ENCODE data around the gene AIRE.

AIRE gene

GRCh38 chr21:44319407-44320065 is 33.9 kb downstream of the AIRE start:
- no peak for DNase-seq (ENCODE audit: low spot score)
- TF ChIP-seq, protein P1, sequence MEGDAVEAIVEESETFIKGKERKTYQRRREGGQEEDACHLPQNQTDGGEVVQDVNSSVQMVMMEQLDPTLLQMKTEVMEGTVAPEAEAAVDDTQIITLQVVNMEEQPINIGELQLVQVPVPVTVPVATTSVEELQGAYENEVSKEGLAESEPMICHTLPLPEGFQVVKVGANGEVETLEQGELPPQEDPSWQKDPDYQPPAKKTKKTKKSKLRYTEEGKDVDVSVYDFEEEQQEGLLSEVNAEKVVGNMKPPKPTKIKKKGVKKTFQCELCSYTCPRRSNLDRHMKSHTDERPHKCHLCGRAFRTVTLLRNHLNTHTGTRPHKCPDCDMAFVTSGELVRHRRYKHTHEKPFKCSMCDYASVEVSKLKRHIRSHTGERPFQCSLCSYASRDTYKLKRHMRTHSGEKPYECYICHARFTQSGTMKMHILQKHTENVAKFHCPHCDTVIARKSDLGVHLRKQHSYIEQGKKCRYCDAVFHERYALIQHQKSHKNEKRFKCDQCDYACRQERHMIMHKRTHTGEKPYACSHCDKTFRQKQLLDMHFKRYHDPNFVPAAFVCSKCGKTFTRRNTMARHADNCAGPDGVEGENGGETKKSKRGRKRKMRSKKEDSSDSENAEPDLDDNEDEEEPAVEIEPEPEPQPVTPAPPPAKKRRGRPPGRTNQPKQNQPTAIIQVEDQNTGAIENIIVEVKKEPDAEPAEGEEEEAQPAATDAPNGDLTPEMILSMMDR (IDR thresholded peaks at IDR 0.05; ENCODE audit: extremely low read depth, missing control alignments): no peak

DNA sequence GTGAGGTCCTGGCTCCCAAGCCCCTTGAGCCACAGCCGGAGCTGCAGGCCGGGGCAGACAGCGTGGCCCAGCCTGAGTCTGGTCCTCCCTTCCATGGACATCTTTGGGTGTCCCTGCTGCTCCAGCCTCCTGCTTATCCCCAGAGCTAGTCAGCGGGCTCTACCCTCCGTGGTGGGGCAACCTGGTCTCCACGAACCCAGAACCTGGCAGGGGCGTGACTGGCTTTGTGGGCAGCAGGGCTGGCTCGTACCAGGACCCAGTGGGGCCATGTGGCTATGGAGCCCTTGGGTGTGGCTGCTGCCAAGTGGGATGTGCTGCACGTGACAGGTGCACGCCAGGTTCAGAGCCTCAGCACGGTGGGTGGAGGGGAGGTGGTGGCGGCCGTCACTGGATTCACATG is 35.2 kb downstream of the AIRE start:
- DNase-seq (ENCODE audit: low spot score): no peak

DNA sequence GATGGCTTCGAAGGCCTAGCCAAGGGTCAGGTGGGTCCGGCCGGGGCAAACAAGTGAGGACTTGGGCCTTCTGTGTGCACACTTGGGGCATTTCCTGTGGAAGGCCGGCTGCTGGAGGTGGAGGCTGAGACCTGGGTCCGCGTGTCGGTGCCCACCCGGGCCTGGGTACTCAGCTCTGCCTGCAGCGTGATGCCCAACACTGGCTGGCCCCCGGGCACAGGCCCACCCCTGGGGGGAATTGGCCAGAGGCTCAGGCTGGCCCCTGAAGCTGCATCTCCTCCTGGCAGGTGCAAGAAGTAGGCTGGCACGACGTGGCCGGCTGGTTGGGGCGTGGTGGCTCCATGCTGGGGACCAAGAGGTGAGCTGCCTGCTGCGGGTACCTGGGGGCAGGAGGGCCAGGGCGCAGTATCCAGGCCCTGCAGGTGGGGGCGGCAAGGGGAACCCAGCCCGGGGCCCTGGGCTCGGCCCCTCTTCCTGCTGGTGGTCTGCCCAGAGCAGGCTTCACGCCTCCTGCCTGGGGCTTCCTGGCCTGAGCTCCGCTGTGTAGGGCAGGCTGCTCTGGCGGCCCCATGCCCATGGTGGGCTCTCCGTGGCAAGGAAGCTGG is 36.3 kb downstream of the AIRE start:
- no peak for DNase-seq (ENCODE audit: low spot score)
- TF ChIP-seq, protein P1 (IDR thresholded peaks at IDR 0.05; ENCODE audit: extremely low read depth, missing control alignments): no peak

More for the DNA sequence above, 35.2 kb downstream of the AIRE start:
- TF ChIP-seq, protein P1 (IDR thresholded peaks at IDR 0.05; ENCODE audit: extremely low read depth, missing control alignments): no peak

- DNase-seq (ENCODE audit: low spot score): no peak
- TF ChIP-seq, protein P1 (IDR thresholded peaks at IDR 0.05; ENCODE audit: extremely low read depth, missing control alignments): no peak
Measured at GRCh38 chr21:44322621-44323325, 37.1 kb downstream of the AIRE start.

DNA sequence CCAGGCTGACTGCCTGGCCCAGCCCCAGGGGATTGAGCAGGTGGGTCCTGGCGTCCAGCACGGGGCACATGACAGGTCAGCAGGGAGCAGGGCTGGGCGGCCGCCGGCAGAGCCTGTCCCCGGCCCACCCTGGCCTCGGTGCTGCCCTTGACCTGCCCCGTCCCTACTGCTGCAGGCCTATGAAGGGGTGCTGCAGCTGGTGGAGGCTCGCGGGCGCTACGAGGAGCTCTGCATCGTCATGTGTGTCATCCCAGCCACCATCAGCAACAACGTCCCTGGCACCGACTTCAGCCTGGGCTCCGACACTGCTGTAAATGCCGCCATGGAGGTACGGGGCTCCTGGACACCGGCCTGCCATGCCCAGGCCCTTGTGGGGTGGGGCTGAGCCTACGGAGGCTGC is 37.9 kb downstream of the AIRE start:
- no peak for DNase-seq (ENCODE audit: low spot score)

DNA sequence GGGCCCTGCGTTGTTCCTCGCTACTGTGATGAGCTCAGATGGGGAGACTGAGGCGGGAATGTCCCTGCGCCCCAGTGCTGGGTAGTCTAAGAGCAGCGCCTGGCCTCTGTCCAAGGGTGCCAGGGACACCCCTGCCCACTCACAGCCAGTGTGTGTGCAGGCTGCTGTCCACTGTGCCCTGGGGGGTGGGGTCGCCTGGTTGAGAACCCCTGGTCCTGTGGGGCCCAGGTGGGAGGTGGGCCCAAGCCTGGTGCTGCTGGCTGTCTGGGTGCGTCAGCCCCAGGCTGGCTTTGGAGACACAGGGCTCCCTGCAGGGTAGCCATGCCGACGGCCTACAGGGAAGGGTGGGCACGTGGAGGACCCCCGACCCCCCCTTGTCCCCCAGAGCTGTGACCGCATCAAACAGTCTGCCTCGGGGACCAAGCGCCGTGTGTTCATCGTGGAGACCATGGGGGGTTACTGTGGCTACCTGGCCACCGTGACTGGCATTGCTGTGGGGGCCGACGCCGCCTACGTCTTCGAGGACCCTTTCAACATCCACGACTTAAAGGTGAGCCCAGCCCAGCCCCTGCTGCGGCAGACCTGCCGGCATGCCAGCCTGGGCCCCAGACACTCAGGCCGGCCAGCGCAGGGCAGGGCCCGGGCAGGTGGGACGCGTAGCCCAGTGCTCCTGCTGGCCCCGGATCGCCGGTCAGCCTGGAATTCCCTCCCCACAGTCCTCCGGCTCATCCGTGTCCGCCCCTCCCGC is 38.6 kb downstream of the AIRE start:
- no peak for DNase-seq (ENCODE audit: low spot score)
- TF ChIP-seq, protein P1 (IDR thresholded peaks at IDR 0.05; ENCODE audit: extremely low read depth, missing control alignments): no peak

More for the DNA sequence above, 37.9 kb downstream of the AIRE start:
- TF ChIP-seq, protein P1 (IDR thresholded peaks at IDR 0.05; ENCODE audit: extremely low read depth, missing control alignments): no peak

GRCh38 chr21:44324854-44325107 is 39.1 kb downstream of the AIRE start:
- TF ChIP-seq, protein P1 (IDR thresholded peaks at IDR 0.05; ENCODE audit: extremely low read depth, missing control alignments): no peak
- no peak for DNase-seq (ENCODE audit: low spot score)
